Uterus (tissue), 2 donors: ENCODE results near the gene STXBP1.

Experiments
- CTCF ChIP-seq, 4 experiments: fragments of 200-600 bp in 2 of 4; fragments of 450-650 bp in 2 of 4; sonication (generic) in 2 of 4; IDR thresholded peaks; one replicate each; pipeline ENCODE4 v1.5.1; 2016 to 2019; ENCODE audit warnings: antibody characterized with exemption in 4 of 4, mild to moderate bottlenecking in 2 of 4, moderate library complexity in 1 of 4
- POLR2A ChIP-seq, 2 donors: fragments of 450-650 bp; IDR thresholded peaks; one replicate each; pipeline ENCODE4 v1.6.1; 2016; ENCODE audit warnings: antibody characterized with exemption in 2 of 2, mild to moderate bottlenecking in 1 of 2, moderate library complexity in 1 of 2

- TF ChIP-seq CTCF (IDR thresholded peaks at IDR 0.05), result no peak
- TF ChIP-seq POLR2A (IDR thresholded peaks at IDR 0.05), result no peak
These were observed 22.6 kb downstream of the STXBP1 start for GRCh38 chr9:127634698-127635097.
